K562 (cell line): ENCODE measurements around the gene FNDC11. TPM values are rescaled to one million over a fixed set of nuclear protein-coding genes. Genes with fewer than 3 reads are reported as not detected.

Experiments used
- ATAC-seq: fragments of 200-7000 bp; cut with Tn5 transposase; 3 replicates; pipeline ENCODE4 v1.9.1; 2020; ENCODE audit warnings: moderate library complexity
- BruUV-seq: library from RNA; stranded (reverse); fragments of 400-500 nt; replicated peaks from 2 replicates; lab custom pipeline; 2021; lab: Mats Ljungman, UMichigan
- CTCF ChIA-PET: fragments of 300-600 bp; formaldehyde crosslinking; extraction: SDS; loops from one replicate; lab custom pipeline; 2021; ENCODE audit warnings: low intra/inter-chr PET ratio; lab: Yijun Ruan, JAX
- POLR2A ChIA-PET: fragments of 300-600, 350-650 bp; sonication (Branson Sonifier 250); formaldehyde crosslinking; extraction: SDS; loops from one replicate; lab custom pipeline; 2021; ENCODE audit warnings: antibody characterized with exemption, inconsistent platforms; lab: Yijun Ruan, JAX
- DNase-seq, 4 experiments: peaks; one replicate each; pipeline versions ENCODE4 v3.0.0 to v3.0.0-alpha.2; 2011 to 2018; ENCODE audit warnings: low spot score in 3 of 4, mixed read lengths in 3 of 4; ENCODE audit errors: extremely low read depth in 1 of 4
- FAIRE-seq: peaks from 2 replicates; lab custom pipeline; 2011; peaks lifted over from hg19 to GRCh38; lab: Jason Lieb, UNC
- H2AFZ ChIP-seq: 2 replicates; pipeline ENCODE4 v1.6.0; 2011; ENCODE audit warnings: low read depth, low read length, control low read depth, inconsistent platforms
- H3K27ac ChIP-seq: fragments of 200-600 bp; 3 replicates; pipeline ENCODE4 v1.8.0; 2011; ENCODE audit warnings: low read depth, mild to moderate bottlenecking, control low read depth, inconsistent platforms, low read length, moderate library complexity, mixed read lengths; ENCODE audit errors: extremely low read depth
- H3K27me3 ChIP-seq, 2 experiments: fragments of 300-600 bp in 1 of 2; 2 replicates in 1 of 2; 3 replicates in 1 of 2; pipeline versions ENCODE4 v1.6.0 to v1.8.0; 2011; ENCODE audit warnings: inconsistent platforms in 2 of 2, low read length in 2 of 2, mild to moderate bottlenecking in 1 of 2, mixed read lengths in 1 of 2, moderate library complexity in 1 of 2; ENCODE audit not compliant: control insufficient read depth in 2 of 2, insufficient read depth in 2 of 2
- H3K36me3 ChIP-seq: fragments of 300-600 bp; 3 replicates; pipeline ENCODE4 v1.8.0; 2011; ENCODE audit warnings: mild to moderate bottlenecking, low read length, inconsistent platforms; ENCODE audit not compliant: control insufficient read depth, insufficient read depth
- H3K4me1 ChIP-seq, 2 experiments: fragments of 200-600 bp in 1 of 2; replicated peaks in 1 of 2; 2 replicates in 1 of 2; 3 replicates in 1 of 2; pipeline versions ENCODE4 v1.5.1 to v1.8.0; 2011; ENCODE audit warnings: inconsistent platforms in 2 of 2, low read length in 2 of 2, mild to moderate bottlenecking in 1 of 2, mixed read lengths in 1 of 2, moderate library complexity in 1 of 2; ENCODE audit not compliant: control insufficient read depth in 2 of 2, insufficient read depth in 2 of 2
- H3K4me2 ChIP-seq: 2 replicates; pipeline ENCODE4 v1.6.1; 2011; ENCODE audit warnings: low read length, control low read depth, inconsistent platforms, mixed read lengths; ENCODE audit not compliant: insufficient read depth
- H3K4me3 ChIP-seq: fragments of 200-600 bp; sonication (generic), shearing (Covaris generic); 2 replicates; pipeline ENCODE4 v1.5.1; 2016; ENCODE audit warnings: control low read depth, inconsistent platforms
- H3K79me2 ChIP-seq: fragments of 200-600 bp; 3 replicates; pipeline ENCODE4 v1.8.0; 2011; ENCODE audit warnings: low read length, inconsistent platforms; ENCODE audit not compliant: control insufficient read depth, insufficient read depth
- H3K9ac ChIP-seq, 2 experiments: 2 replicates each; pipeline versions ENCODE4 v1.6.0 to v1.6.1; 2011; ENCODE audit warnings: low read depth in 2 of 2, low read length in 2 of 2, control low read depth in 1 of 2, inconsistent platforms in 1 of 2, mild to moderate bottlenecking in 1 of 2, mixed read lengths in 1 of 2; ENCODE audit not compliant: insufficient read depth in 1 of 2
- H3K9me1 ChIP-seq: one replicate; pipeline ENCODE4 v1.6.0; 2011; ENCODE audit warnings: inconsistent platforms, mild to moderate bottlenecking, low read length, moderate library complexity; ENCODE audit not compliant: control insufficient read depth, insufficient read depth
- H3K9me3 ChIP-seq: replicated peaks from 2 replicates; pipeline ENCODE4 v1.5.1; 2011; ENCODE audit warnings: low read depth, low read length, inconsistent platforms; ENCODE audit not compliant: control insufficient read depth, insufficient read depth
- H4K20me1 ChIP-seq: replicated peaks from 2 replicates; pipeline ENCODE4 v1.6.1; 2011; ENCODE audit warnings: low read length, inconsistent platforms, mixed read lengths; ENCODE audit not compliant: control insufficient read depth, insufficient read depth
- CBX1 ChIP-seq: sonication (generic); IDR thresholded peaks from 2 replicates; pipeline ENCODE4 v1.6.1; 2016; ENCODE audit warnings: antibody characterized with exemption, low read depth, mild to moderate bottlenecking
- CREBBP ChIP-seq: IDR thresholded peaks from one replicate; pipeline ENCODE4 v1.6.1; 2012; ENCODE audit warnings: low read depth, mild to moderate bottlenecking, control low read depth, inconsistent platforms, low read length
- GABPB1 ChIP-seq: sonication (generic); formaldehyde crosslinking; IDR thresholded peaks from 2 replicates; pipeline ENCODE4 v1.8.0; 2022; ENCODE audit warnings: mild to moderate bottlenecking, missing genetic modification reagents
- GTF2A2 ChIP-seq: IDR thresholded peaks from 2 replicates; pipeline ENCODE4 v1.6.1; 2016; ENCODE audit warnings: mild to moderate bottlenecking, missing genetic modification characterization, missing compliant biosample characterization
- MITF ChIP-seq: IDR thresholded peaks from 2 replicates; pipeline ENCODE4 v1.6.1; 2014; ENCODE audit warnings: antibody characterized with exemption
- MNT ChIP-seq, 2 experiments: fragments of 450-650 bp; conservative IDR thresholded peaks; 2 replicates each; pipeline ENCODE4 v1.6.1; 2017; ENCODE audit warnings: mild to moderate bottlenecking in 2 of 2, moderate library complexity in 2 of 2
- MYBL2 ChIP-seq, 2 experiments: fragments of 450-650 bp in 1 of 2; sonication (generic) in 1 of 2; formaldehyde crosslinking in 1 of 2; IDR thresholded peaks; 2 replicates each; pipeline versions ENCODE4 v1.6.1 to v1.8.1; 2017 to 2022; ENCODE audit warnings: borderline replicate concordance in 1 of 2, inconsistent platforms in 1 of 2, low read depth in 1 of 2, mild to moderate bottlenecking in 1 of 2, missing genetic modification reagents in 1 of 2, moderate library complexity in 1 of 2
- PCBP1 ChIP-seq: fragments of 200-400 bp; formaldehyde crosslinking; IDR thresholded peaks from 2 replicates; pipeline ENCODE4 v1.6.1; 2018; ENCODE audit warnings: mild to moderate bottlenecking, low read depth, low read length; ENCODE audit not compliant: poor library complexity, severe bottlenecking
- RBM17 ChIP-seq: fragments of 200-400 bp; formaldehyde crosslinking; IDR thresholded peaks from 2 replicates; pipeline ENCODE4 v1.6.1; 2017; ENCODE audit warnings: low read depth, mild to moderate bottlenecking, low read length, borderline replicate concordance
- ZBTB11 ChIP-seq, 3 experiments: fragments of 200-800 bp in 1 of 3; fragments of 250-450 bp in 1 of 3; fragments of 450-650 bp in 1 of 3; sonication (Bioruptor Pico) in 1 of 3; sonication (Bioruptor generic) in 1 of 3; formaldehyde crosslinking in 1 of 3; IDR thresholded peaks; 2 replicates each; pipeline versions ENCODE4 v1.6.1 to v1.8.0; 2016 to 2022; ENCODE audit warnings: mild to moderate bottlenecking in 2 of 3, missing genetic modification characterization in 2 of 3, missing compliant biosample characterization in 1 of 3, moderate library complexity in 1 of 3
- ZNF124 ChIP-seq: sonication (generic); formaldehyde crosslinking; IDR thresholded peaks from 2 replicates; pipeline ENCODE4 v1.8.1; 2022; ENCODE audit warnings: missing genetic modification reagents
- ZNF140 ChIP-seq: fragments of 250-450 bp; sonication (Bioruptor Pico); IDR thresholded peaks from 2 replicates; pipeline ENCODE4 v1.8.0; 2021; ENCODE audit warnings: moderate library complexity, mild to moderate bottlenecking, inconsistent platforms
- ZNF239 ChIP-seq: fragments of 250-450 bp; sonication (Bioruptor Pico); IDR thresholded peaks from 2 replicates; pipeline ENCODE4 v1.4.0; 2020; ENCODE audit warnings: mild to moderate bottlenecking
- ZNF41 ChIP-seq: fragments of 250-450 bp; sonication (Bioruptor Pico); conservative IDR thresholded peaks from 2 replicates; pipeline ENCODE4 v1.4.0; 2020; ENCODE audit warnings: mild to moderate bottlenecking
- WGBS: fragments of 100-300 bp; shearing (Covaris generic); methylation state at CpG from one replicate; pipeline ENCODE4 v1.1.6; 2016; ENCODE audit warnings: low coverage, mixed read lengths; ENCODE audit not compliant: insufficient coverage; ENCODE audit errors: missing lambda C conversion rate; 5-methylcytosine and 5-hydroxymethylcytosine counted together
- in situ Hi-C: fragments of 300-500 bp; cut with MboI; formaldehyde crosslinking; loops from 4 replicates; pipeline ENCODE4 v1.15.0; 2018; ENCODE audit warnings: inconsistent platforms, mixed read lengths
- intact Hi-C: fragments of 100-400 bp; cut with micrococcal nuclease; formaldehyde crosslinking; loops from 2 replicates; pipeline ENCODE4 v1.14.2; 2022
- polyA plus RNA-seq, 8 experiments: library from polyadenylated mRNA; depleted of rRNA in 4 of 8; stranded (reverse) in 5 of 8; unstranded in 3 of 8; fragments of >200 nt; fragmentation: Nextera tagmentation in 2 of 8; fragmentation: Illumina TruSeq in 1 of 8; extraction: Ambion mirVana in 2 of 8; extraction: Trizol in 1 of 8; gene quantifications; 2 replicates each; pipeline versions ENCODE4 v1.2.1 to v1.2.3, GENCODE V29; 2011 to 2014; ENCODE audit warnings: inconsistent platforms in 1 of 8, missing spikeins in 1 of 8
- total RNA-seq, 7 experiments: library from RNA; depleted of rRNA in 6 of 7; stranded (reverse); fragments of >200 nt in 6 of 7; fragmentation: Illumina TruSeq in 2 of 7; extraction: Trizol in 2 of 7; gene quantifications; 2 replicates each; pipeline versions ENCODE4 v1.2.1 to v1.2.3, GENCODE V29; 2011 to 2021; ENCODE audit warnings: low replicate concordance in 1 of 7

Gene FNDC11
- total and polyA plus RNA-seq, 9 of the 15 experiments (the other 6 are each of a cell fraction or from before 2014, with no cell fraction given): 0.08 to 2.3 (median 0.64) TPM; not detected in 2

- Histone ChIP-seq H3K9ac (no peak overlapping the region; a peak in 1 of 4 replicates), H3K36me3 (no peaks in the 10 kb centered on the region), H3K27ac (no peak overlapping the region), H3K27me3 (peaks cover 0 to 24% of the 10 kb centered on the region in 2 experiments; a peak in 2 of 5 replicates), H3K9me1 (no peaks in the 10 kb centered on the region), H3K4me2 (no peak overlapping the region), H3K9me3 (no peaks in the 10 kb centered on the region), H3K4me3 (no peak overlapping the region), H3K79me2 (no peaks in the 10 kb centered on the region), H3K4me1 (peaks cover 0 to 84% of the 10 kb centered on the region in 2 experiments; a peak in 2 of 5 replicates), H4K20me1 (no peaks in the 10 kb centered on the region), H2AFZ (no peak overlapping the region)
- intact Hi-C loops: no loop called here
- in situ Hi-C loops: no loop called here
- POLR2A ChIA-PET: interaction anchor here (0.6 to 1.1 kb wide), 4 partner anchors 8 to 41 kb away, joined by 3 to 4 read pairs (median 3); no protein-coding TSS in a partner anchor
- no peak for DNase-seq
- 74% methylated on average over 23 of the region's 36 CpGs for WGBS
- no TSS peak for BruUV-seq
- CTCF ChIA-PET: no interaction called here
- no peak for FAIRE-seq
- no peak for ATAC-seq
- TF ChIP-seq ZNF140 (no peak), CBX1 (no peak), ZNF124 (CRISPR knock-in tag) (no peak), PCBP1 (no peak), ZNF239 (no peak), MNT (conservative IDR thresholded peaks at IDR 0.05) (no peak), MITF (no peak), GABPB1 (CRISPR knock-in tag) (no peak), ZBTB11 (CRISPR knock-in tag; IDR thresholded peaks at IDR 0.05) (no peak), CREBBP (no peak), GTF2A2 (tag) (no peak), ZNF41 (no peak), MYBL2 (IDR thresholded peaks at IDR 0.05; ENCODE audit: low read depth) (no peak), MYBL2 (CRISPR knock-in tag; IDR thresholded peaks at IDR 0.05; ENCODE audit: borderline replicate concordance) (no peak), RBM17 (no peak)
These were observed 7.9 kb downstream of the FNDC11 start for GRCh38 chr20:63561624-63562396.
